ENCODE results near the gene USP53. TPM values are rescaled to one million over a fixed set of nuclear protein-coding genes. Genes with fewer than 3 reads are reported as not detected.
"Not testable (repeated sequence)": the region's sequence is repeated elsewhere in the genome, so short reads cannot be mapped to it uniquely, and the experiment has no call there.

Gene USP53
- total and polyA plus RNA-seq, 5 experiments from 2014 or later, result 6.5 to 31.3 (median 23.5) TPM

GRCh38 chr4:119303587-119304305 lies 91.2 kb downstream of the USP53 start:
- POLR2A ChIA-PET, result no interaction called here
- no peak for DNase-seq
- no peak for ATAC-seq
- H3K27me3 Mint-ChIP-seq, result peaks cover 0 to 1% (median 0%) of the 10 kb centered on the region in 5 donors
- no peaks in the 10 kb centered on the region for H3K9me3 Mint-ChIP-seq
- peaks cover 7 to 21% (median 15%) of the 10 kb centered on the region in 4 donors for H3K4me1 Mint-ChIP-seq
- no peak overlapping the region for H3K4me3 Mint-ChIP-seq
- H3K36me3 Mint-ChIP-seq, result peaks cover 0 to 4% (median 0%) of the 10 kb centered on the region in 3 donors
- H3K27ac Mint-ChIP-seq, result peak overlapping the region in 1 of 10 donors; percentile 79

- POLR2A ChIA-PET, result no interaction called here
- no peaks in the 10 kb centered on the region for H3K9me3 Mint-ChIP-seq
- H3K27me3 Mint-ChIP-seq, result peaks cover 0 to 1% (median 0%) of the 10 kb centered on the region in 5 donors
- no peak for DNase-seq
- H3K36me3 Mint-ChIP-seq, result no peaks in the 10 kb centered on the region
- H3K4me1 Mint-ChIP-seq, result peaks cover 2 to 14% (median 8%) of the 10 kb centered on the region in 4 donors
- no peak overlapping the region for H3K27ac Mint-ChIP-seq
- no peak overlapping the region for H3K4me3 Mint-ChIP-seq
- no peak for ATAC-seq
Measured at GRCh38 chr4:119304431-119304830, 91.9 kb downstream of the USP53 start.

DNA sequence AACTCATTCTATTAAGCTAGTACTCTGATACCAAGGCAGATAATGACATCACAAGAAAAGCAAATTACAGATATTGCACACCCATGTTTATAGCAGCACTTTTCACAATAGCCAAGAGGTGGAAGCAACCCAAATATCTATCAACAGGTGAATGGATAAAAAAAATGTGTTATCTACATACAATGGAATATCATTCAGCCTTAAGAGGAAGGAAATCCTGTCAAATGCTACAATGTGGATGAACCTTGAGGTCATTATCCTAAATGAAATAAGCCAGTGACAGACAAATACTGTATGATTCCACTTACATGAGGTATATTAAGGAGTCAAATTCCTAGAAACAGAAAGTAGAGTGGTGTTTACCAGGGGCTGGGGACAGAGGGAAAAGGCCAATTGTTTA lies 95.1 kb downstream of the USP53 start:
- H3K27me3 Mint-ChIP-seq, result peaks cover 0 to 1% (median 0%) of the 10 kb centered on the region in 5 donors
- DNase-seq, result no peak
- no peak overlapping the region for H3K4me3 Mint-ChIP-seq
- no peak for ATAC-seq
- no peaks in the 10 kb centered on the region for H3K9me3 Mint-ChIP-seq
- H3K36me3 Mint-ChIP-seq, result no peaks in the 10 kb centered on the region
- POLR2A ChIA-PET, result no interaction called here
- H3K27ac Mint-ChIP-seq, result no peak overlapping the region
- H3K4me1 Mint-ChIP-seq, result peaks cover 0 to 3% (median 0%) of the 10 kb centered on the region in 4 donors

DNA sequence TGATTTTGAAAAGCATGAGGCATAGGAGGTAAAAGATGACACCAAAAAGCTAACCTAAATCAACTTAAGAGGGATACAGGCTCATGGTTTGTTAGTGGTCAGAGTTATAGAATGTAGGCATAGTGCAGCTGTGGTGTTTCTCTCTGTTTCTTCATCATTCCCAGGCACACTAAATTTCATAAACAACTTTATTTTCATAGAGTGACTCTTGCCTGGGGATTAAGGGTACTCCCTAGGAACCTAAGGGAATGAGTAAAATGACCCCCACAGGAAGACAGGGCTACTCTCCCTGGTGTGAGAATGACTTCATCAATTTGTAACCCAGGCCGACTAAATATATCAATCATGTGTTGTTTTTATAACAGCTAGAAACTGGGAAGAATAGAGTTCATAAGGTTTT lies 98.3 kb downstream of the USP53 start:
- DNase-seq (no peak), ATAC-seq (no peak)
- Mint-ChIP-seq H3K36me3 (no peaks in the 10 kb centered on the region), H3K4me1 (peaks cover 0 to 3% (median 0%) of the 10 kb centered on the region in 4 donors), H3K4me3 (no peak overlapping the region), H3K9me3 (no peaks in the 10 kb centered on the region), H3K27ac (no peak overlapping the region), H3K27me3 (peaks cover 0 to 3% (median 1%) of the 10 kb centered on the region in 5 donors)
- POLR2A ChIA-PET, result interaction anchor here (0.6 kb wide), 1 partner anchor 60 kb away, joined by 4 read pairs; no protein-coding TSS in a partner anchor

DNA sequence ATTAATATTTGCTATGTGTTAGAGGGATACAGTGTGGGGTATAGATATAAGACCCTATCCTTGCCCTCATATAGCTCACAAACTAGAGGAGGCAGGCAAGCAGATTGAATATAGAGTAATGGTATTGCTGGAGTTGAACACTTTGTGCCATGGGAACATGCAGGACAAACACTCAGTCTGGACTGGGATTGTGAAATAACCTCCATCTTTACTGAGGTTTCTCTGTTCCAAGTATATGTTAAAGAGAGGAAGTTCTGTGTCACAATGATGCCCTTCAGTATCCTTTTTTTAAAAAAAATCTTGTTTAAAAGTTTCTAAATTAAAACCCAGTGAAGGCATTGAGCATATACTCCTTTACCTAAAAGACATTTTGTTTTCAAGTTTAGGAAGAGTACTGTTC lies 100.7 kb downstream of the USP53 start:
- H3K4me3 Mint-ChIP-seq, result no peak overlapping the region
- no peak for DNase-seq
- ATAC-seq, result no peak
- H3K36me3 Mint-ChIP-seq, result no peaks in the 10 kb centered on the region
- POLR2A ChIA-PET, result interaction anchor here (1.6 kb wide), 1 partner anchor 314 kb away, joined by 3 read pairs; no protein-coding TSS in a partner anchor
- H3K27ac Mint-ChIP-seq, result no peak overlapping the region
- H3K9me3 Mint-ChIP-seq, result no peaks in the 10 kb centered on the region
- no peaks in the 10 kb centered on the region for H3K4me1 Mint-ChIP-seq
- H3K27me3 Mint-ChIP-seq, result peaks cover 0 to 3% (median 1%) of the 10 kb centered on the region in 5 donors

- POLR2A ChIA-PET, result interaction anchor here (1.6 kb wide), 1 partner anchor 313 kb away, joined by 3 read pairs; no protein-coding TSS in a partner anchor
- Mint-ChIP-seq H3K36me3 (no peaks in the 10 kb centered on the region), H3K9me3 (no peaks in the 10 kb centered on the region), H3K4me3 (no peak overlapping the region), H3K27me3 (peaks cover 0 to 3% (median 1%) of the 10 kb centered on the region in 5 donors), H3K27ac (peak overlapping the region in 3 of 10 donors; percentile 2 to 67 (median 5)), H3K4me1 (no peaks in the 10 kb centered on the region)
- DNase-seq (peak in 9 of 10 donors; percentile 16 to 76 (median 46)), ATAC-seq (peak; percentile 83 to 91)
Measured at GRCh38 chr4:119314356-119314755, 101.8 kb downstream of the USP53 start.

DNA sequence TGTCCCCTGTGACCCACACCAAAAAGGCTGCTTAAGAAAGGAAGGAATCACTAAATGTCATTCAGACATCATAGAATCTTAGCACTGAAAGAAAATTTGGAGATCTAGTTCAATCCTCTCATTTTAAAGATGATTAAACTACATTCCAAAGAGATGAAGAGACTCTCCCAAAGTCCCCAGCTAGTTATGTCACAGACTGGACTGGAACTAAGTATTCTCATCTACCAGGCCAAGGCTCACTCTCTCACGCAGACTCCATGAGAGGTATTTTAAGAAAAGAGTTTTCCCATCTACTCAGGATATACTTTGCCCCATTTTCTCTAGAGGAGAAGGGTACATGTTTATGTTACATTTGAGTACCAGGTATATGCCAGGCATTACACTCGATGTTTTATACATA lies 102.5 kb downstream of the USP53 start:
- DNase-seq, result no peak
- no peaks in the 10 kb centered on the region for H3K4me1 Mint-ChIP-seq
- no peak for ATAC-seq
- POLR2A ChIA-PET, result no interaction called here
- no peaks in the 10 kb centered on the region for H3K9me3 Mint-ChIP-seq
- H3K27ac Mint-ChIP-seq, result peak overlapping the region in 1 of 10 donors; percentile 47
- no peaks in the 10 kb centered on the region for H3K36me3 Mint-ChIP-seq
- no peak overlapping the region for H3K4me3 Mint-ChIP-seq
- H3K27me3 Mint-ChIP-seq, result peaks cover 0 to 3% (median 1%) of the 10 kb centered on the region in 5 donors

DNA sequence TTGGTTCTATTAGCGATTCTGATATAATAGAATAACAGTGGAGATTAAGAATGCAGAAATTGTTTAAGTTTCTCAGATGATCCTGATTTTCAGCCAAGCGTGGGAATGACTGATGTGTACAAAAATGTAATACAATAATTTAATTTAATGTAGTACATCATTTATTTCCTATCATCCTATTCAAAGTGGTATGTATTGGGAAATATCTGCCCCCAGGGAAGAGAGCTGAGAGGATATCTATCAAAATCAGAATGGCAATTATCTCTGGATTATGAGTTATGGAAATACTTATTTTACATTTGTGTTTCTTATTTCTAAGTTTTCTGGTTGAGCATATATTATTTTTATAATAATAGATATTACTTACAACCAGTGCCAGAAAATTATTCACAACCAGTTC lies 105.5 kb downstream of the USP53 start:
- POLR2A ChIA-PET, result no interaction called here
- DNase-seq, result no peak

DNA sequence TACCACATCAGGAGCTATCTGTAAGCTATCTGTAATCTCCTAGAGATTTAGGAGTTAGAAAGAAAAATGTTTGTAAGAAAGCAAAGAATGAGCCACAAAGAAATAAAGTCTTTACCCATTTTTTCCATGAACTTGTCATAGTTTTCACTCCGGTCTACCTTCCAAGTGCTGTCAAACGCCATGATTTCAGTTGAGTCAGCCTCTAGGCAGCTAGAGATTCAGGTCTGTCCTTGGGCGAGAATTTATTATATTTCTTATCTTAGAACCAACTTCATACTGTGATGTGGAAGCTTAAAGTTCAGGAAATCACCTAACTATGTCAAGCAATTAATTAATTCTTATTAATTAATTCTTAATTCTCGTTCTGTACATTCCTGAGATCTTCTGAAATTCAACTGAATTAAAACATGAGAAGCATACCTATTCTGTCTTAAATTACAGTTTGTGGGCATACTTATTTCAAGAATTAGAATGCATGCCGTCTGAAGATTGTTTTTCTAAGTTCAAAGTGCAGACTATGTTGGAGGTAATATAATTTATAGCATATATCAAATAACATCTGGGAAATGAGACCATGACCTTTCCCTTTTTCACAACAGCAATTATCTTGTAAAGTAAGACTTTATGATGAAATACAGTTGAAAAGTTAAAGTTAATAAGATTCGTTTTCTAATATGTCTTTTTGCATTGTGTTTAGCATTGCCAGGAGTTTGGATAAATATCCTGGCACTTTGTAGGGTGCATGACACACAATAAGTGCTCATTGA lies 109.6 kb downstream of the USP53 start, which contains the start of gene FABP2:
TSS of gene FABP2 (minus strand) at position 218 of the 767 bp plus-strand sequence. CDS start at position 182, 36 bp downstream.
- H3K36me3 Mint-ChIP-seq, result no peaks in the 10 kb centered on the region
- no peak within 1 kb of the TSS for H3K4me3 Mint-ChIP-seq
- DNase-seq (no peak), ATAC-seq (no peak)
- peak within 1 kb of the TSS in 1 of 10 donors; percentile 33 for H3K27ac Mint-ChIP-seq
- peaks cover 0 to 1% (median 0%) of the 10 kb centered on the region in 9 donors for H3K9me3 Mint-ChIP-seq
- POLR2A ChIA-PET, result no interaction called here
- no peaks in the 10 kb centered on the region for H3K4me1 Mint-ChIP-seq
- peaks cover 0 to 6% (median 0%) of the 10 kb centered on the region in 5 donors for H3K27me3 Mint-ChIP-seq

More for the DNA sequence above, 105.5 kb downstream of the USP53 start:
- Mint-ChIP-seq H3K4me3 (no peak overlapping the region), H3K27ac (no peak overlapping the region), H3K4me1 (no peaks in the 10 kb centered on the region), H3K36me3 (no peaks in the 10 kb centered on the region), H3K9me3 (no peaks in the 10 kb centered on the region), H3K27me3 (peaks cover 0 to 5% (median 2%) of the 10 kb centered on the region in 5 donors)
- no peak for ATAC-seq

GRCh38 chr4:119328695-119329094 lies 116.2 kb downstream of the USP53 start:
- POLR2A ChIA-PET, result no interaction called here
- ATAC-seq (no peak), DNase-seq (no peak)
- H3K27me3 Mint-ChIP-seq, result peaks cover 0 to 9% (median 0%) of the 10 kb centered on the region in 5 donors
- no peak overlapping the region for H3K27ac Mint-ChIP-seq
- no peak overlapping the region for H3K4me3 Mint-ChIP-seq
- H3K36me3 Mint-ChIP-seq, result peaks cover 0 to 3% (median 0%) of the 10 kb centered on the region in 3 donors
- peaks cover 0 to 2% (median 0%) of the 10 kb centered on the region in 4 donors for H3K4me1 Mint-ChIP-seq
- peaks cover 0 to 6% (median 0%) of the 10 kb centered on the region in 9 donors for H3K9me3 Mint-ChIP-seq

- POLR2A ChIA-PET, result no interaction called here
- peaks cover 0 to 3% (median 0%) of the 10 kb centered on the region in 3 donors for H3K36me3 Mint-ChIP-seq
Measured at GRCh38 chr4:119329835-119330620, 117.5 kb downstream of the USP53 start.

DNA sequence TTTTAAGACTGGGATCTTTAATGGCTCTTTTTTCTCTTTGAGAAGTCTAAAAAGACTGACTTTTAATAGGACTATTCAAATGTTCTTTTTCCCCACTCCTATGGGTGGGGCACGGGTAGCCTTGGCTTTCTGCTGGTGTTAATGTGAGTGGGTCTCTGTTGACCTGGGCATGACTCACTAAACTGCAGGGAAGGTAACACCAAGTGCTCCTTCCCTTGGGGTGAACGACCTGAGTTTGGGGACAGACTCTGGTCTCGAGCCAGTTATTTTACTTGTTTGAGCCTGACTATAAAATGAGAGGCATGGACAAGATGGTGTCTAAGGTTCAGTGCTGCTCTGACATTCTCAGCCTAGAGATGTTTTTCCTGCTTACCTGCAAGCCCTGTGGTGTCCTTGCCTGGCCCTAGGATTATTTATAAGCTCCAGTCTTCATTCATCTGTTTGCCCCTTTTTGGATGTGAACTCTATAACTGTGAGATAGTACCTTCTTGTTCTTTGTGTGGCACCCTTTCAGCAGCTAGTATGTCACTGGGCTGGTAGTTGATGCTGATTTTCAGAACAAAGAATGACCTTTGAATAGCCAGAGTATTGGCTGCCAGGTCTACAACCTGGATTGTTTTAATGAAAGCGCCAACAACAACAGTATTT lies 123.9 kb downstream of the USP53 start:
- H3K27ac Mint-ChIP-seq, H3K4me1 Mint-ChIP-seq, ATAC-seq, DNase-seq, H3K9me3 Mint-ChIP-seq, H3K4me3 Mint-ChIP-seq, H3K27me3 Mint-ChIP-seq, H3K36me3 Mint-ChIP-seq, POLR2A ChIA-PET: not testable (repeated sequence)

More at GRCh38 chr4:119329835-119330620, 117.5 kb downstream of the USP53 start:
- Mint-ChIP-seq H3K4me3 (no peak overlapping the region), H3K27ac (no peak overlapping the region), H3K9me3 (peaks cover 0 to 6% (median 0%) of the 10 kb centered on the region in 9 donors), H3K4me1 (peaks cover 0 to 2% (median 0%) of the 10 kb centered on the region in 4 donors), H3K27me3 (peaks cover 0 to 9% (median 0%) of the 10 kb centered on the region in 5 donors)
- DNase-seq (no peak), ATAC-seq (no peak)

Data from naive thymus-derived CD8-positive, alpha-beta T cell (primary cell).